Measurements from ENCODE around the gene CCDC69. TPM values are rescaled to one million over a fixed set of nuclear protein-coding genes. Genes with fewer than 3 reads are reported as not detected.

Gene CCDC69
- total and polyA plus RNA-seq, 10 of the 15 experiments (the other 5 are each of a cell fraction or from before 2014, with no cell fraction given): 13.5 to 106 (median 70.1) TPM

- TF ChIP-seq MLLT1 (IDR thresholded peaks at IDR 0.05) (0 out of 2 replicates have a peak, but pooled peaks have one; percentile 2), BMI1 (IDR thresholded peaks at IDR 0.05; ENCODE audit: borderline replicate concordance) (no peak), RFX5 (IDR thresholded peaks at IDR 0.05; ENCODE audit: low read depth, low read length) (no peak), BHLHE40 (IDR thresholded peaks at IDR 0.05; ENCODE audit: borderline replicate concordance in 1 of 2, low read depth in 2 of 2, low read length in 1 of 2) (peak in 1 of 2 experiments; percentile 80; a peak in 2 of 4 replicates), RELB (IDR thresholded peaks at IDR 0.05; ENCODE audit: low read depth) (peak; percentile 87), ZNF24 (IDR thresholded peaks at IDR 0.05) (0 out of 2 replicates have a peak, but pooled peaks have one; percentile 27), CREM (IDR thresholded peaks at IDR 0.05; ENCODE audit: low read depth) (peak; percentile 33; the same call in 1 of the 2 replicates), YY1 (IDR thresholded peaks at IDR 0.05; ENCODE audit: low read depth, low read length) (peak; percentile 45; the same call in 1 of the 2 replicates), POLR2AphosphoS2 (IDR thresholded peaks at IDR 0.05; ENCODE audit: low read depth, low read length) (0 out of 2 replicates have a peak, but pooled peaks have one; percentile 62), POU2F2 (IDR thresholded peaks at IDR 0.05; ENCODE audit: borderline replicate concordance, low read depth, low read length) (peak; percentile 85), PAX5 (IDR thresholded peaks at IDR 0.05; ENCODE audit: borderline replicate concordance, low read depth, low read length) (peak; percentile 42; the same call in 1 of the 2 replicates), IKZF2 (IDR thresholded peaks at IDR 0.05) (peak; percentile 79 to 83), SREBF2 (IDR thresholded peaks at IDR 0.05; ENCODE audit: low read length) (no peak), RELA (IDR thresholded peaks at IDR 0.05; ENCODE audit: borderline replicate concordance, partially characterized antibody) (peak; percentile 81), ATF7 (IDR thresholded peaks at IDR 0.05; ENCODE audit: low read depth) (peak; percentile 41; the same call in 1 of the 2 replicates), RAD21 (IDR thresholded peaks at IDR 0.05; ENCODE audit: insufficient read depth, low read depth, low read length) (0 out of 2 replicates have a peak, but pooled peaks have one; percentile 13), MEF2A (IDR thresholded peaks at IDR 0.05; ENCODE audit: insufficient read depth, low read depth, low read length) (peak; percentile 93), BCL11A (IDR thresholded peaks at IDR 0.05; ENCODE audit: low read depth, low read length) (0 out of 2 replicates have a peak, but pooled peaks have one; percentile 16)
- TF ChIP-seq, protein P1, sequence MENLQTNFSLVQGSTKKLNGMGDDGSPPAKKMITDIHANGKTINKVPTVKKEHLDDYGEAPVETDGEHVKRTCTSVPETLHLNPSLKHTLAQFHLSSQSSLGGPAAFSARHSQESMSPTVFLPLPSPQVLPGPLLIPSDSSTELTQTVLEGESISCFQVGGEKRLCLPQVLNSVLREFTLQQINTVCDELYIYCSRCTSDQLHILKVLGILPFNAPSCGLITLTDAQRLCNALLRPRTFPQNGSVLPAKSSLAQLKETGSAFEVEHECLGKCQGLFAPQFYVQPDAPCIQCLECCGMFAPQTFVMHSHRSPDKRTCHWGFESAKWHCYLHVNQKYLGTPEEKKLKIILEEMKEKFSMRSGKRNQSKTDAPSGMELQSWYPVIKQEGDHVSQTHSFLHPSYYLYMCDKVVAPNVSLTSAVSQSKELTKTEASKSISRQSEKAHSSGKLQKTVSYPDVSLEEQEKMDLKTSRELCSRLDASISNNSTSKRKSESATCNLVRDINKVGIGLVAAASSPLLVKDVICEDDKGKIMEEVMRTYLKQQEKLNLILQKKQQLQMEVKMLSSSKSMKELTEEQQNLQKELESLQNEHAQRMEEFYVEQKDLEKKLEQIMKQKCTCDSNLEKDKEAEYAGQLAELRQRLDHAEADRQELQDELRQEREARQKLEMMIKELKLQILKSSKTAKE (IDR thresholded peaks at IDR 0.05; ENCODE audit: low read depth, poor library complexity, severe bottlenecking): peak; percentile 74
- TF ChIP-seq, protein P2, sequence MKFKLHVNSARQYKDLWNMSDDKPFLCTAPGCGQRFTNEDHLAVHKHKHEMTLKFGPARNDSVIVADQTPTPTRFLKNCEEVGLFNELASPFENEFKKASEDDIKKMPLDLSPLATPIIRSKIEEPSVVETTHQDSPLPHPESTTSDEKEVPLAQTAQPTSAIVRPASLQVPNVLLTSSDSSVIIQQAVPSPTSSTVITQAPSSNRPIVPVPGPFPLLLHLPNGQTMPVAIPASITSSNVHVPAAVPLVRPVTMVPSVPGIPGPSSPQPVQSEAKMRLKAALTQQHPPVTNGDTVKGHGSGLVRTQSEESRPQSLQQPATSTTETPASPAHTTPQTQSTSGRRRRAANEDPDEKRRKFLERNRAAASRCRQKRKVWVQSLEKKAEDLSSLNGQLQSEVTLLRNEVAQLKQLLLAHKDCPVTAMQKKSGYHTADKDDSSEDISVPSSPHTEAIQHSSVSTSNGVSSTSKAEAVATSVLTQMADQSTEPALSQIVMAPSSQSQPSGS (IDR thresholded peaks at IDR 0.05; ENCODE audit: low read length): peak; percentile 63; the same call in 1 of the 2 replicates
Observed at GRCh38 chr5:151141535-151141934, 82.4 kb downstream of the CCDC69 start (continued).

All from GM12878 (cell line).